Skeletal muscle cell (primary cell): Measurements from ENCODE around the gene MAPRE2.

ENCODE experiments used
- DNase-seq: peaks from one replicate; pipeline ENCODE4 v3.0.0-alpha.2; 2010; ENCODE audit warnings: low read depth
- H3K4me3 ChIP-seq: 2 replicates; pipeline ENCODE4 v1.5.1; 2011; ENCODE audit warnings: low read depth, mild to moderate bottlenecking, control low read depth, low read length, moderate library complexity

Gene MAPRE2

GRCh38 chr18:35191698-35192025 is 150.4 kb downstream of the MAPRE2 start:
- DNase-seq = no peak
- H3K4me3 ChIP-seq = no peak overlapping the region

GRCh38 chr18:35192415-35192814 is 151.2 kb downstream of the MAPRE2 start:
- DNase-seq = no peak
- no peak overlapping the region for H3K4me3 ChIP-seq
